ENCODE results near the gene BCO1.
"Not testable (repeated sequence)": the region's sequence is repeated elsewhere in the genome, so short reads cannot be mapped to it uniquely, and the experiment has no call there.

The BCO1 gene, protein sequence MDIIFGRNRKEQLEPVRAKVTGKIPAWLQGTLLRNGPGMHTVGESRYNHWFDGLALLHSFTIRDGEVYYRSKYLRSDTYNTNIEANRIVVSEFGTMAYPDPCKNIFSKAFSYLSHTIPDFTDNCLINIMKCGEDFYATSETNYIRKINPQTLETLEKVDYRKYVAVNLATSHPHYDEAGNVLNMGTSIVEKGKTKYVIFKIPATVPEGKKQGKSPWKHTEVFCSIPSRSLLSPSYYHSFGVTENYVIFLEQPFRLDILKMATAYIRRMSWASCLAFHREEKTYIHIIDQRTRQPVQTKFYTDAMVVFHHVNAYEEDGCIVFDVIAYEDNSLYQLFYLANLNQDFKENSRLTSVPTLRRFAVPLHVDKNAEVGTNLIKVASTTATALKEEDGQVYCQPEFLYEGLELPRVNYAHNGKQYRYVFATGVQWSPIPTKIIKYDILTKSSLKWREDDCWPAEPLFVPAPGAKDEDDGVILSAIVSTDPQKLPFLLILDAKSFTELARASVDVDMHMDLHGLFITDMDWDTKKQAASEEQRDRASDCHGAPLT

DNA sequence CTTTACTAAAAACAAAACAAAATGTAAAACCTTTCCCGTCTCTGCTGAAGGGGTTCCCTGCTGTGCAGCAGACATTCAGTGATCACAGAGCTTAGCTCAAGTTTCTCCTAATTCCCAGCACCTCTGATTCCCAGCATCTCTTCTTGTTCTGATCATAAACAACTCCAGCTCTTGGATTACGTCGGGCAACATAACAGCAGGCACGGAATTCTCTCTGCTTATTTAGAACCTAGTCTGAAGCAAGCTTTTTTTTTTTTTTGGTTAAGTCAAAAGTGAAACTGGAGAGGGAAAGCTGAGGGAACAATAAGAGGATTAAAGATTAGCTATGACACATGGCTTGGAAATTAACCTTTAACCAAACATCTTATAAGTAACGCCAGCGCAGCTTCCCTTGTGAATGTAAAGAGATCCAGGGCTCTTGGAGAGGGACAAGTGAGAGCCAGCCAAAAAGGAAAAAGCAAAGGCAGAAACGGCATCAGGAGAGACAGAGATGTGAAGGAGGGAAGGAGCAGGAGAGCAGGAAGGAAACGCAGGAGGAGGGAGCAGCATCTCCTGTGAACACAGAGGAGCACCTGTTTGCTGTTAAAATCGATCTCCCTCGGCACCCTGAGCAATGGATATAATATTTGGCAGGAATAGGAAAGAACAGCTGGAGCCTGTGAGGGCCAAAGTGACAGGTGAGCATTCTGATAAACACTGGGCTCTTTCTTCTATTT lies at the start of gene BCO1:
Gene BCO1 (plus strand): TSS at position 394 of the 716 bp plus-strand sequence. CDS start 220 bp downstream, at position 614.
- peak; percentile 91 for DNase-seq (ENCODE audit: low spot score)

DNA sequence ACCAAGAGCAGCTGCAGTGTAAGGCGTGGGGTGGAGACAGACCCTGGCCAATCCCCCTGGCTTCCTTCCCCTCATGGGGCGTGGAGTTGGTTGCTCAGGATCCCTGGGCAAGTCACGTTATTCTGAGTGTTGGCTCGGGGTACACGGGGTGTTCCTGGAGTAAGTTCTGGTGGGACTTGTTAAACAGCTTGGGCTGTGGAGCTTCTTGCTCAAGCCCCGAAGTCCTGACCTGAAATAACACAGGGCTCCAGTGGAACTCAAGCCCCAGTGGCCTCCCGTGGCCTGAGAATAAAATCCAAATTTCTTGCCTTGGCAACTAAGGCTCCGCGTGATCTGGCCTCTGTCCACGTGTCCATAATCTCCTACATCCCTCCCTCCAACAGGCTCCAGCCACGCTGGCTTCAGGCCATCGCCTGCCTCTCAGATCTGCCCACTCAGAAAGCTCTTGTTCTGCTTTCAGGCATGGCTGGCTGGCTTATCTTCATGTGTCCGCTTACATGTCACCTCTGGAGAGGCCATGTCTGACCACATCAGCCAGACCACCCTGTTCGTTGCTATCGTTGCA lies 49.3 kb upstream of the BCO1 start:
- no peak for DNase-seq (ENCODE audit: low spot score)

DNA sequence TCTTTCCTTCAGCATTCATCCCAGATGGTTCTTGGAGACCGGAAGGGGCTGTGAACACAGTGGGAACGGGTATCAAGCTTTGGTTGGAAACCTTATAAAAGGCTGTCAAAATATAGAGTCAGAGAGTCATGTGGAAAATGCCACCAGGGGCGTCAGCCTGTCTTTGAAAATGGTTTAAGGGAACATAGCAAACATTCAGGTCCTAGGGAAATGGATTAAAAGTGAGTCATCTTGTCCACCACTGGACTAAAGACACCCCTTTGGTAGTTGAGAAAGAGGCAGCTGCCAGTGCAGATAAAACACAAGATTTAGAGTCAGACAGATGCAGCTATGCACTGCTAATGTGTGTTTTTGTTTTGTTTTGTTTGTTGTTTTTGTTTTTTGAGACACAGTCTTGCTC lies 47.8 kb upstream of the BCO1 start:
- no peak for DNase-seq (ENCODE audit: low spot score)

DNA sequence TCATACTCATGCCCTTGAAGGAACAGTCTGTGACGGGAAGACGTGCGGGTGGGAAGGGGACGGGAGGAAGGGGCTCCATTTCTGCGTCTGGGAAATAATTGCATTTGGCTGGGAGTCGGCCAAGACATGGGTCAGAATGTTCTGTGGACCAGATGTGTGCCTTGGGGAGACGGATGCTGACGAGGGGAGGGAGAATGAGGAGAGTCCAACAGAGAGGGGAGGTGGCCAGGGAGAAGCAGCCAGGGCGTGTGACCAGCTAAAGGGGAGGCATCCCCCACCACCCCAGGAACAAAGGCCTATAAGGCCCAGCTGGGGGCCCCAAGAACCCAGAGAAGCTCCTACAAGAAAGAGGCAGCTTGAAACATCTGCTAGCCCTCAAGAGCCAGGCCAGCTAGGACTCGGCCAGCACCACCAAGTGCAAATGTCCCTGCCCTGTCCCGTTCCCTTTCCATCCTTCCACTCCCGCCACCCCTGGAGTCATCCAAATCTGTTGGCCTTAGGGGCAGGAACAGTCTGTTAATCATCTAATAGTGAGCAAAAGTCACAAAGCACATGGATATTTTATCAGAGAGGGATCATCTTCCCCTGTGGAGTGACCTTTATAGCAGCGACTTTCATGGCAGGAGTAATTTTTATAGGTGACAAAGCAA lies 42.5 kb upstream of the BCO1 start:
- DNase-seq (ENCODE audit: low spot score) = no peak

DNA sequence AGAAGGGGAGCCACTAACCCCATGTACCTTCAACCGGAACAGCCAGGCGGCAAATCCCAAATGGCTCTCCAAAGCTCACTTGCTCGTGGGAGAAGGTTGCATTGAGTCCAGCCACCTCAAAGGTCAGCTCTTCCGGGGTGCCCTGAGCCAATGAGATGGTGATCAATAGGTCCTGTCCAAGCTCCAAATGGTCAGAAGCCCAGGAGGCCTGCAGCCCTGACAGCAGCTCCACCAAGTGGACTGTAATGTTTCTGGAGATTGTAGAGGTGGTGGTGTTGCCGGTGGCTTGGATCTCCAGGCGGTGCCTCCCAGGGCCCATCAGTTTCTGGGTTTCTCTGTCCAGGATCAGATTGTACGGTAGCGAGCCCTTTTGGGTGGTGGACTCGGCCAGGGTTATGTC lies 39.9 kb upstream of the BCO1 start:
- no peak for DNase-seq (ENCODE audit: low spot score)

DNA sequence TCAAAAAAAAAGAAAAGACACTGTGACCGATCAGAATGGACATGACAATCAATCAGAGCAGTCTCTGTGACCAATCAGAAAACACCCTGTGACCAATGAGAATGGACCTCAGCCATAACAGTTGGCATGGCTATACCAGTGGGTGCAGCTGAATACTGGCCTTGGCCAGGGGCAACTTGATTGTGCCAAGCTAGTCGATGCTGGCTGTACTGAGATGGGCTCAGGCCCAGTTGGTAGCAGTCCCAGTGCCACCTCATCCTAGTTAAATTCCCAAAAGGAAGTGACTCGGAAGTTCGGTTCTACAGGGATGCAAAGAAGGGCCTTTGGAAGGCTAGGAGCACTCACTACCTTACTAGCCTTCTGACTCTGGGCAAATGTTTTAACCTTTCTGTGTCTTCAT lies 37.2 kb upstream of the BCO1 start:
- peak; percentile 23 for DNase-seq (ENCODE audit: low spot score)

DNA sequence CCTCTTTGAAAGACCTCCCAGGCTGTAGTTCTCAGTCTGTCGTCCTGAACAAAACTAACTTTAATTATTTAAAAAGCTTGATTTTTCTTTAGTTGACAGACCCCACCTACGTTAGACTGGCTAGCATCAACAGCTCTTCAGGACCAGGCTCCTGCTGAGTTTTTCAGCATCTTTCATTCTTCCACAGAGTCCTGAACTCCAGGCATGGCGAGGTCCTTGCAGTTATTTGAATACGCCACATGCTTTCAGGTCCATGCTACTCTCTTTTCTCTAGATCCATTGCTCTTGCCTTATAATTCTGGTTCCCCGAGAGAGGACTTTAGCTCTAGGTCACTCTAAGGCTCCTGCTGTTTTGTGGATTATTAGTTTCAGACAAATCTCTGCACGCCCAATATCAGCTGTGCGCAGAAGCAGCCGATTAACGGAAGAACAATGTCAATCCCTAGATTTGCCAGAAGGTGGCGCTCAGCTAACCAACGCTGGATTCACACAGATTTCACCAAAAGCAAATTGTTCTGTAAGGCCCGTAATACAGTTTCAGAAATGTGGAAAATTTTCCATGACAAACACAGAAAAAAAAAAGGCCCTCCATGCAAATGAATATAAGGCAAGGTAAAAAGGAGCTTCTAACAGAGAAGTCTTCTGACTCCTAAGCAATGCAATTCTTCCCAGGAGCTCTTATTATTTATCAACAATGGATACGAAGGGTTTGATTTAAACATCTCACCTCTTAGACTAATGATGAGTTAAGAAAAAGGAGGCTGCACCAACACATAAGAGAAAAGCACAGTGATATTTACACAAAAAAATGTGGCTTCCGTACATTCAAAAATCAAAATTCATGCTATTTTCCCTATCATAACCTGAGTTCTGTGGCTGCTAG lies 33.5 kb upstream of the BCO1 start:
- peak; percentile 55 for DNase-seq (ENCODE audit: low spot score)

DNA sequence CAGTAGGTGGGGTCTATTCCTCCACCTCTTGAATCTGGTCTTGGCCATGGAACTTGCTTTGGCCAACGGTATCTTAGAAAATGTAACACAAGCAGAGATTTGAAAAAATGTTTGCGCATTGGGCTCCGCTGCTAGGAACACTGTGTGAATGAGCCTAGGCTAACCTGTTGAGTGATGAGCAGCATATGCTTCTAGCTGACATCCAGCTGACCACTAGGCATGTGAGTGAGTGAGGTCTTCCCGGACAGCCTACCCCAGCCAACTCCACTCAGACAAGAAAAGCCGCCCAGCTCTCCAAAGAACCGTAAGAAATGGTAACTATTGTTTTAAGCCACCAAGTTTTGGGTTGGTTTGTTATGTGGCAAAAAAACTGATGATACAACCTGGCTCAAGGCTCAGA lies 31.4 kb upstream of the BCO1 start:
- DNase-seq (ENCODE audit: low spot score) = no peak

DNA sequence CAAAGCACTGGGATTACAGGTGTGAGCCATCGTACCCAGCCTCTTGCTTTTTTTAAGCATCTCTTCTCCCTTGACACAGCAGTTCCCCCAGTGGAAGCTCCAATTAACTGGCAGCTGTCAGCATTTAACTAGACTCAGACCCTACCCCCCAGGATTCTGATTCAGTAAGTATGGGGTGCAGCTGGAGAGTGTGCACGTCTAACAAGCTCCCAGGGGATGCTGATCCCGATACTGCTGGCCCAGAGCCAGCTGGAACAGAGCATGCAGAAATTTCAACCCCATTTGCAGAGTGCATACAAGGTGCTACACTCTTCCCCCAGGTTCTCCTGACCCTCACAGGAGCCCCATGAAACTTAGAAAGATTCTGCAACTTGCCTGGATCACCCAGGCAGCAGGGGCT lies 27.7 kb upstream of the BCO1 start:
- DNase-seq (ENCODE audit: low spot score) = no peak

DNA sequence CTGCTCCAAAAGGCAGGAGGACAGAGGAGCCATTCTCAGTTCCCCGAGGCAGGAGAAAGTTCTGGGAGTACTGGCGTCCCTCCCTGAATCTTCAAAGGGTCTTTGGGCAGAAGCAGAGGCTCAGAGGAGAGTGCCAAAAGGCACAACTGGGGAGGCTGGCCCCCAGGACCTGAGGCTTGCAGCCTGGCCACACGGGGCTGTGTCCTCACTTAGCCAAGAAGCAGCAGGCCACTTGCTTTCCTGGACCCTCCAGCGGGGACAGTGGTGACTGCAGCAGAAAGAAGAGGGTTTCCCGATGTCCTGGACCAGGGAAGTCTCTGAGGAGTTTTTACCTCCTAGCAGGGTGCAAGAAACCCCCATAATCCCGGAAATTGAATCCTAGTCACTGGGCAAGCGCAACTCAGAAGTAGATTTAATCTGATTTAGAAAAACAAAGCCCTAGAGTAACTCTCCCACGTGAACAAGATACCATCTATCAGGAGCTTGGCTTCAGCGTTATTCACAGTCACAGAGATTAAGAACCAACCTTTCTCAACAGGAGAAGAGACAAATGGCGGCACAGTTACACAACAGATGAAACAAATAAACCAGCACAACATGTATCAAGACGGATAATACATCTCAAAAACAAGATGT lies 25.5 kb upstream of the BCO1 start:
- no peak for DNase-seq (ENCODE audit: low spot score)

DNA sequence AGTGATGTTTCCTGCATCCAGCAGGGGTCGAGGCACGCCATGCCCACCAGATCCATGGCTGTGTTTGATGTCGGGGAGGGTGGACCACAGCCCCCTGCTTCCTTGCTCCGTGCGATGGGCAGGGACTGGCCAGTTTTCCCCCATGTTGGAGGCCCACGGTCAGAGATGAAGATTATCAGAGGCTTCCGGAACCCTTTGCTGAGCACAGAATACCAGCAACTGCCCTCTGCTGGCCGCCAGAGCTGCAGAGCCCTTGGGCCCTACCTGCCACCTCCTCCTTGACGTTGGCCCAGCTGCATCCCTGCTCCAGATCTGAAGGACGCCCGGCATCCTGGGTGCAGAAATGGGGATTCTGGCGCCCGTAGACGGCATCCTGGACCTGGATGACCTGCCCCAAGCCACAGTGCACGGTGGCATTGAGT lies 23.7 kb upstream of the BCO1 start:
- peak; percentile 13 for DNase-seq (ENCODE audit: low spot score)

DNA sequence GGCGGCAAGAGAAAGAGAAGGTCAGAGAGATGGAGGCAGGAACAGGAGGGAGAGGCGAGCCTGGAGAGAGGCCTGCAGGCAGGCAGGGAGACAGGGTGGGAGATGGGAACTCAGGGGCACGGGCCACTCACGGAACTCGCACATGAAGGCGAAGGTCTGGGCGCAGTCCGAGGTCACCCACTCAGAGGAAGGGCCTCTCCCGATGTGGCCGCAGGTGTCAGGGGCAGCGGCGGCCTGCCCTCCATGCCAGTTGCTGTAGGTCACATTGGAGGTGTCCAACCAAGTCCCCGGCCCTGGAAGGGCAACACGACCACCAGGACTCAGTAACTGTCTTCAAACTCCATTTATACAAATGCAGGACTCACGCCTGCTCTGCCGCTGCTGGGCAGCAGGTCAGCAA lies 22.4 kb upstream of the BCO1 start:
- no peak for DNase-seq (ENCODE audit: low spot score)

DNA sequence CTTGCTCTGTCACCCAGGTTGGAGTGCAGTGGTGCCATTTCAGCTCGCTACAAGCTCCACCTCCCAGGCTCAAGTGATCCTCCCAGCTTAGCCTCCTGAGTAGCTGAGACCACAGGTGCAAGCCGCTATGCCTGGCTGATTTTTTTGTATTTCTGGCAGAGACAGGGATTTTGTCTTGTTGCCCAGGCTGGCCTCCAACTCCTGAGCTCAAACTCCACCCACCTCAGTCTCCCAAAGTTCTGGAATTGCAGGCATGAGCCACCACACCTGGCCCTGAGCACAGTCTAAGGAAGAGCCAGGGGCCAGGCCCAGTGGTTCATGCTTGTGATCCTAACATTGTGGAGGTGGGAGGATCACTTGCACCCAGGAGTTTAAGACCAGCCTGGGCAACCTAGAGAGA lies 21.8 kb upstream of the BCO1 start:
- no peak for DNase-seq (ENCODE audit: low spot score)

DNA sequence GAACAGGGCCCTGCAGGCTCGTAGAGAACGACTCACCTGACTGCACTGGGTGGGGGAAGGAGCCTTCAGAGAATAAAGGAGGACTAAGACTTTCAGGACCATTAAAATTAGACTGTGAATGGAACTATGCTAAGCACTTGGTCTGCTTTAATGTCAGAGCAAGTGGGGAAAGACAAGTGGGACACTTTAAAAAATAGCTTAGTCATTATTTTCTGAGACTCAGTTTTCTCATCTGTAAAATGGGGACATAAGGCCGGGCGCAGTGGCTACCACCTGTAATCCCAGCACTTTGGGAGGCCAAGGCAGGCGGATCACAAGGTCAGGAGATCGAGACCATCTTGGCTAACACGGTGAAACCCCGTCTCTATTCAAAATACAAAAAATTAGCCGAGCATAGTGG lies 19.3 kb upstream of the BCO1 start:
- DNase-seq (ENCODE audit: low spot score) = no peak

DNA sequence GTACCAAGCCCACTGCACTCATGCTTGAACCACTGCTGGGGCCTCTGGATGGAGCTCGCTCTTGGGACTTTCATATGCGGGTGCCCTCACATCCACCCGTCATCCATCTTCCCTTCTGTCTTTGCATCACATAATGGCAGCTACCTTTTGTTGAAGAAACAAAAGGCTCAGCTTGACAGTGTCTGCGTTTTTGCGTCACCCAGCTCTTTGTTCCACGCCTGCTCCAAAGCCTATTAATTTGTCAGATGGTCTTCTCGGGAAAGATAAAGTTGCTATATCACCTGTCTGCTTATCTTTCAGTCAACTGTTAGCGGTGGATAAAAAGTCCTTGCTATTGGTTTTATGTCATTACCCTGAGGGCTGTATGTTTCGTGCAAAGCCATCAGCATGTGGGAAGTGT lies 18.1 kb upstream of the BCO1 start:
- DNase-seq (ENCODE audit: low spot score) = no peak

DNA sequence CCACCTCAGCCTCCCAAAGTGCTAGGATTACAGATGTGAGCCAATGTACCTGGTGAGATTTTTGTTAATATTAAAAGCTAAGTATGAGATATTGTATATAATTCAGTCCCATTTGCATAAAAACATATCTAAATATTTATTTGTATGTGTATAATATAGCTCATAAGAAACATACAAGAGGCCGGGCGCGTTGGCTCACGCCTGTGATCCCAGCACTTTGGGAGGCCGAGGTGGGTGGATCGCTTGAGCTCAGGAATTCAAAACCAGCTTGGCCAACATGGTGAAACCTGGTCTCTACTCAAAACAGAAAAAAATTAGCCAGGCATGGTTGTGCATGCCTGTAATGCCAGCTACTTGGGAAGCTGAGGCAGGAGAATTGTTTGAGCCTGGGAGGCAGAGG lies 16.8 kb upstream of the BCO1 start:
- no peak for DNase-seq (ENCODE audit: low spot score)

DNA sequence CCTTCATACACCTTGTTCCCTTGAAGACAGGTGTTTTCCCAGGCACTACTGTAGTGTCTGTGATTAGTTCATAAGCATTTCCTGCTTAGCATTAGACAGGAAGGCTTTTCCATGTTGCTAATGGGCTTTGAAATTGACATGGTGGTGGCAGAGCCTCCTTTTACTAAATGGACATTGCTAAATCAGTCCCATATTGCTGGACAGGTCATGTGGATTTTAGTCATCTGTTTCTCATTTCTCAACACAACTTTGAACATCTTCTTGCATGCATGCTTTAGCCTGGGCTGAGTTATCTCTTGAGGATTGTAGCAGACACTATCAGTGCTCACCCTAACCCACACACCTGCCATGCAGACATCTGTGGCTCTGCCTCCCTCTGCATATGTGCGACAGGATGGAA lies 13.7 kb upstream of the BCO1 start:
- DNase-seq (ENCODE audit: low spot score) = no peak

DNA sequence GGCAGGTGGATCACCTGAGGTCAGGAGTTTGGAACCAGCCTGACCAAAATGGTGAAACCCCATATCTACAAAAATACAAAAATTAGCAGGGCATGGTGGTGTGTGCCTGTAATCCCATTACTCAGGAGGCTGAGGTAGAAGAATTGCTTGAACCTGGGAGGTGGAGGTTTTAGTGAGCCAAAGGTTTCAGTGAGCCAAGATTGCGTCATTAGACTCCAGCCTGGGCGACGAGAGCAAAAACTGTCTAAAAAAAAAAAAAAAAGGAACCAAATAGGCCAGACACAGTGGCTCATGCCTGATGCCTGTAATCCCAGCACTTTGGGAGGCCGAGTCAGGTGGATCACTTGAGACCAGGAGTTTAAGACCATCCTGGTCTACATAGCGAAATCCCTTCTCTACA lies 12.8 kb upstream of the BCO1 start:
- not testable (repeated sequence) for DNase-seq (ENCODE audit: low spot score)

DNA sequence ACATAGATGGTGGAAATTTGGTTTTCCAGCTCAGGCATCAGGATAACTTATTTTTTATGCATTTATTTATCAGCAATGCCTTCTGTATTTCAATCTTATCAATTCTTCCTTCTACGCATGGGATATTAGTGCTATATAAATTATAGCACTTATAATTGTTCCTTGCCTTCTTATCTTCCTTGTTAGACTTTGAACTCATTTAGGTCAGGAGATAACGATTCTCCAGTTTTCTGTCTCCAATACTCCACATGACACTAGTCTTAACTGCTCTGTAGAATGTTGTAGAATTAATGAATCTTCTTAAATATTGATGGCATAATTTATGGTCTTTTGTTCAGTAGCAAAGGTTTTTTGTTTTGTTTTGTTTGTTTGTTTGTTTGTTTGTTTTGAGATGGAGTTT lies 10.7 kb upstream of the BCO1 start:
- DNase-seq (ENCODE audit: low spot score) = no peak

DNA sequence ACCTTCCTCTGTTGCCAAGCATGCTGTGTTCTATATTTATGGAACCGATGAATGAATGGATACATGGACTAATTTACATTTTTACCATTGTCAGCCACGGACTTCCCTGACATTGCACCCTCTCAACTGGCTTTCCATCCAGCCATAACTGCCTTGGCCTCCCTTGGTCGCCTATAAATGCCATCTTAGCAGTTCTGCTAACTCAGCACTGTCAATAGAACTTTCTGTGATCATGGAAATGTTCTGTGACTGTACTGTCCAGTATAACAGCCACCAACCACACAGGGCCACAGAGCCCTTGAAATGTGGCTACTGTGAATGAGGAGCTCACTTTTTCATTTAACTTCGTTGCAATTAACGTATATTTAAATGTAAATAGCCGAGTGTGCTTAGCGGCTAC lies 8.7 kb upstream of the BCO1 start:
- DNase-seq (ENCODE audit: low spot score) = no peak

DNA sequence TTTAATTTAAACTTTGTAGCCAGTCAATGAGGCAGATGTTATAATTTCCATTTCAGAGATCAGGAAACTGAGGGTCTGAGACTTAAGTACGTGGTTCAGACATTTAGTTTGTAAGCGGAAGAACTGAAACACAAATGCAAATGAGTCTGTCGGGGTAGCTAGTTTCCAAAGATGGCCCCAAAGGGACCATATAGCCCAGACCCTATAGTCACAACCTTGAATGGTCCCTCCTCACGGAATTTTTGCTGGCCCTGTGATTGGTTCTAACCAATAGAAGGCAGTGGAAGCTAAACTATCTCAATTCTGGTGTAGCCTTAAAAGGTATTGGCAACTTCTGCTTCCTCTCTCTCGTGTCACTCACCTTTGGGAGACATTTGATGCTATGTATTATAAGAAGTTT lies 7.5 kb upstream of the BCO1 start:
- no peak for DNase-seq (ENCODE audit: low spot score)

Data from kidney tubule cell (primary cell).